Tibial nerve (tissue), 4 donors: ENCODE results near the gene SLCO3A1. TPM values are rescaled to one million over a fixed set of nuclear protein-coding genes. Genes with fewer than 3 reads are reported as not detected.

ENCODE experiments used
- DNase-seq, 2 donors: peaks; one replicate each; pipeline ENCODE4 v3.0.0-alpha.2; 2019; ENCODE audit warnings: low spot score in 2 of 2
- H3K27ac ChIP-seq, 4 donors: fragments of 200-600 bp; sonication (generic) in 3 of 4; one replicate each; pipeline ENCODE4 v1.5.1; 2017 to 2019; ENCODE audit warnings: mild to moderate bottlenecking in 1 of 4
- H3K27me3 ChIP-seq, 2 donors: fragments of 200-600 bp; sonication (generic) in 1 of 2; one replicate each; pipeline versions ENCODE4 v1.5.1 to v1.6.0; 2017 to 2019
- H3K36me3 ChIP-seq, 3 donors: fragments of 200-600 bp; sonication (generic); one replicate each; pipeline ENCODE4 v1.5.1; 2018 to 2019
- H3K4me1 ChIP-seq, 4 donors: fragments of 200-600 bp; sonication (generic) in 3 of 4; one replicate each; pipeline ENCODE4 v1.5.1; 2017 to 2019
- H3K4me3 ChIP-seq, 4 donors: fragments of 200-600 bp; sonication (generic) in 3 of 4; one replicate each; pipeline ENCODE4 v1.5.1; 2017 to 2019; ENCODE audit warnings: mild to moderate bottlenecking in 1 of 4, moderate library complexity in 1 of 4
- H3K9me3 ChIP-seq, 4 donors: fragments of 200-600 bp; sonication (generic) in 3 of 4; one replicate each; pipeline ENCODE4 v1.5.1; 2017 to 2019
- CTCF ChIP-seq, 5 experiments: fragments of 200-600 bp in 3 of 5; fragments of 450-650 bp in 2 of 5; sonication (generic) in 3 of 5; IDR thresholded peaks; one replicate each; pipeline ENCODE4 v1.5.1; 2016 to 2019; ENCODE audit warnings: antibody characterized with exemption in 5 of 5, mild to moderate bottlenecking in 3 of 5, moderate library complexity in 2 of 5
- EP300 ChIP-seq, 2 donors: sonication (generic); formaldehyde crosslinking; IDR thresholded peaks; one replicate each; pipeline ENCODE4 v1.6.1; 2017; ENCODE audit warnings: antibody characterized with exemption in 2 of 2, mild to moderate bottlenecking in 1 of 2
- POLR2A ChIP-seq, 2 donors: fragments of 450-650 bp; IDR thresholded peaks; one replicate each; pipeline ENCODE4 v1.6.1; 2017; ENCODE audit warnings: antibody characterized with exemption in 2 of 2, mild to moderate bottlenecking in 2 of 2, moderate library complexity in 2 of 2
- WGBS, 2 donors: methylation state at CpG; one replicate each; pipeline ENCODE4 v1.1.5; 2018; 5-methylcytosine and 5-hydroxymethylcytosine counted together
- total RNA-seq, 4 donors: library from RNA; depleted of rRNA; stranded (reverse); fragments of >200 nt; gene quantifications; one replicate each; pipeline ENCODE4 v1.1.0, GENCODE V29; 2016

SLCO3A1 gene
- total RNA-seq, 4 donors from 2014 or later, result 13.8 to 20.2 (median 14.3) TPM

GRCh38 chr15:92000709-92001108 lies 147.2 kb downstream of the SLCO3A1 start:
- TF ChIP-seq CTCF (IDR thresholded peaks at IDR 0.05), result no peak
- TF ChIP-seq POLR2A (IDR thresholded peaks at IDR 0.05), result no peak
- no peak for TF ChIP-seq EP300 (IDR thresholded peaks at IDR 0.05)
- Histone ChIP-seq H3K4me3 (no peak overlapping the region), H3K27me3 (no peaks in the 10 kb centered on the region), H3K27ac (no peak overlapping the region), H3K36me3 (no peaks in the 10 kb centered on the region), H3K9me3 (no peaks in the 10 kb centered on the region), H3K4me1 (no peaks in the 10 kb centered on the region)
- DNase-seq, result no peak
- WGBS, 2 donors, result 58 to 60% methylated on average over 6 of the region's 6 CpGs

GRCh38 chr15:92001307-92001706 lies 147.8 kb downstream of the SLCO3A1 start:
- Histone ChIP-seq H3K27me3 (no peaks in the 10 kb centered on the region), H3K4me3 (no peak overlapping the region), H3K9me3 (no peaks in the 10 kb centered on the region), H3K36me3 (no peaks in the 10 kb centered on the region), H3K4me1 (peaks cover 0 to 5% (median 0%) of the 10 kb centered on the region in 4 donors), H3K27ac (no peak overlapping the region)
- no peak for DNase-seq
- 90 to 100% methylated on average over 1 of the region's 1 CpG for WGBS, 2 donors
- TF ChIP-seq EP300 (IDR thresholded peaks at IDR 0.05) (no peak), CTCF (IDR thresholded peaks at IDR 0.05) (no peak), POLR2A (IDR thresholded peaks at IDR 0.05) (no peak)

GRCh38 chr15:92002666-92003065 lies 149.2 kb downstream of the SLCO3A1 start:
- no peaks in the 10 kb centered on the region for H3K9me3 ChIP-seq
- peaks cover 0 to 12% (median 0%) of the 10 kb centered on the region in 4 donors for H3K4me1 ChIP-seq
- TF ChIP-seq CTCF (IDR thresholded peaks at IDR 0.05) (no peak), EP300 (IDR thresholded peaks at IDR 0.05) (no peak), POLR2A (IDR thresholded peaks at IDR 0.05) (no peak)
- no peaks in the 10 kb centered on the region for H3K36me3 ChIP-seq
- 89 to 94% methylated on average over 4 of the region's 4 CpGs for WGBS, 2 donors
- H3K27ac ChIP-seq, result no peak overlapping the region
- H3K4me3 ChIP-seq, result no peak overlapping the region
- no peaks in the 10 kb centered on the region for H3K27me3 ChIP-seq
- DNase-seq, result no peak

GRCh38 chr15:92003515-92004067 lies 150.1 kb downstream of the SLCO3A1 start:
- WGBS, 2 donors, result 83 to 90% methylated on average over 9 of the region's 9 CpGs
- TF ChIP-seq CTCF (IDR thresholded peaks at IDR 0.05) (no peak), POLR2A (IDR thresholded peaks at IDR 0.05) (no peak), EP300 (IDR thresholded peaks at IDR 0.05) (no peak)
- DNase-seq, result no peak
- Histone ChIP-seq H3K4me1 (peaks cover 0 to 14% (median 0%) of the 10 kb centered on the region in 4 donors), H3K27me3 (no peaks in the 10 kb centered on the region), H3K36me3 (no peaks in the 10 kb centered on the region), H3K4me3 (no peak overlapping the region), H3K27ac (no peak overlapping the region), H3K9me3 (no peaks in the 10 kb centered on the region)

GRCh38 chr15:92005154-92005553 lies 151.6 kb downstream of the SLCO3A1 start:
- Histone ChIP-seq H3K27ac (no peak overlapping the region), H3K4me3 (no peak overlapping the region), H3K36me3 (no peaks in the 10 kb centered on the region), H3K9me3 (no peaks in the 10 kb centered on the region), H3K27me3 (no peaks in the 10 kb centered on the region), H3K4me1 (peaks cover 0 to 20% (median 0%) of the 10 kb centered on the region in 4 donors)
- WGBS, 2 donors, result 78 to 84% methylated on average over 6 of the region's 6 CpGs
- TF ChIP-seq EP300 (IDR thresholded peaks at IDR 0.05), result no peak
- DNase-seq, result no peak
